KBM-7 (cell line): Measurements from ENCODE around the gene AFF3.

ENCODE experiments used
- DNase-seq: peaks from one replicate; pipeline ENCODE4 v3.0.0-alpha.2; 2015
- in situ Hi-C: fragments of 300-500 bp; cut with MboI; formaldehyde crosslinking; loops from 2 replicates; pipeline ENCODE4 v1.14.3; 2020; ENCODE audit warnings: low sequenced_read_pairs, low pct_unique_long_range_greater_than_20kb, mixed read lengths

AFF3 gene

DNA sequence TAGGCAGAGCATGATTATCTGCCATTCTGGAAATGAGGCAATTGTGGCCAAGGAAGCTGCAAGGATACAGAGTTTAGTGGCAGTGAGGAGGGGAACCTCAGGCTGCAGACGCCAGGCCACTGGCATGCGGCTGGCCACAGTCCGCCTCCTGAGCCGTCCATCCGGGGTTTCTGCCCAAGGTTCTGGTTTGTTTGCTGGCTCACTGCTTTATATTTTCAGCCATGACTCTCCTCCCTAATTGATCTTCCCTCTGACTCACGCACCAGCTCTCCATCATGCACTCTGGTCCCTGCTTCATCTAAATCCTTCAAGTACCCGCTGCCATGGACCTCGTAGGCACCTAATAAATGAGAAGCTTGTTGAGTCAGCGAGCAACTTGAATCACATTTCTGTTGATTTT is 544.8 kb downstream of the AFF3 start:
- in situ Hi-C loops, result no loop called here
- no peak for DNase-seq

DNA sequence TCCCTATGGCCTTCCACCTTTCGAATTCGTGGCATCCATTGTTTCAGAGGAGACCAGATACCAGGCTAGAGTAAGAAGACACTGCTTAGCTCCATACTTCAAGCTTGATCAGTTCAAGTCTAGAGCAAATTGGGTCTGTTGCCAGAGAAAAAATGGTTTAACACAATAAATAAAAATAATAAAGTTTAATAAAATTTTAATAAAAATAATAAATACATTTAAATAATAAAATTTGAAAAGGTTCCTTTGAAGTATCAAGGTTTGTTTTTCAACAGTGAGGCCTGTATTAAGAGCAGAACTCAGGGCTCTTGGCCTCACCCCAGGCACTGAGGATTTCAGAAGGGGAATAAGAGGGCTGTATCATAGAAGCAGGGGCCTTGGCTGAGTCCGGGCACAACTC is 547.0 kb downstream of the AFF3 start:
- no peak for DNase-seq
- in situ Hi-C loops, result no loop called here

DNA sequence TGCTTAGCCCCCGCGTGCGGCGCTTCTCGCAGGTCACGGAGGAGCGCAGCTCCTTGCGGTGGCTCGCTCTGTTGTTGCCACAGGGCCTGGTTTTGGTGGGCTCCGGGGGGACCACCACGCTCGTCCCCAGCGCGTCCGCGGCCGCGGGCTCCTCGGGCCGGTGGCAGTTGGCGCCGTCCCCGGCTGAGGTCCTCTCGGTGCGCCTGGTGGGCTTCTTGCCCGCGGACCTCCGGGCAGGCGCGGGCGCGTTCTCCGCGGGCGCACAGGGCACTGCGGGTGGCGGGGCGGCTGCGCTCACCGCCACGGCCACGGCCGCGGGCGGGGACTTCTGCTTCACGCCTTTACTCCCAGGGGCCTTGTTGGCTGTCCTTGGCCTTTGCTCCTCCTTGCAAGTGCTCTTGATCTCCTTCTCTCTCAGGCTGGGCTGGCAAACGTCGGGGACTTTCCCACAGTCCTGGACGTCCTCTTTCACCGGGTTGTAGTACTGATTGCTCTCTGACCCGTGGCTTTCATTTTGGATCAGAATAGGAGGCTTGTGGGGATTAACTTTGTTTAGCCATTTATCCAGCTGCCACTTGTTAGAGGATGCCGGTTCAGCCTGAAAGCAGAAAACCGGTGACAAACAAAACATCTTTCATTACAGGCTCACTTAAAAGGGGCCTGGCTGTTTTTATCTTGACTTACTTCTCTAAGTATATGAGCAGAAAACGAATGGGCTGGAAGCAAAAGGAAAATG is 548.5 kb downstream of the AFF3 start:
- in situ Hi-C loops, result no loop called here
- DNase-seq, result no peak

DNA sequence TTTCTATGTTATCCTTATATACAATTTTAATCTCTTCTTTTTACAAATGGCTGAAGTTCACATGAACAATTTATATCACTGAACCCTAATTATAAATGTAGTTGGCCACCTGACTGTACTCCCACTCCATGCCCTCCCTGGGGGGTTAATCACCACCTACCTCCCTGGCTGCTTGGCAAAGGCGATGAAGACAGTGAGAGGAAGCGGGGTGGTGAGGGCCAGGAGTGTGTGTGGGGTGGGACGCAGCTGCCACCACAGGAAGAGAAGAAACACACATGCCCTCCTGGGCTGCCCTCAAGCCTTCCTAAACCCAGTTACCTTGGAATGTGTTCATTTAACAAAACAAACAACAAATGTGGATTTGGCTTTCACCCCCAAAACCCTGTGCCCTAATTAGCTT is 565.6 kb downstream of the AFF3 start:
- in situ Hi-C loops, result no loop called here
- no peak for DNase-seq

DNA sequence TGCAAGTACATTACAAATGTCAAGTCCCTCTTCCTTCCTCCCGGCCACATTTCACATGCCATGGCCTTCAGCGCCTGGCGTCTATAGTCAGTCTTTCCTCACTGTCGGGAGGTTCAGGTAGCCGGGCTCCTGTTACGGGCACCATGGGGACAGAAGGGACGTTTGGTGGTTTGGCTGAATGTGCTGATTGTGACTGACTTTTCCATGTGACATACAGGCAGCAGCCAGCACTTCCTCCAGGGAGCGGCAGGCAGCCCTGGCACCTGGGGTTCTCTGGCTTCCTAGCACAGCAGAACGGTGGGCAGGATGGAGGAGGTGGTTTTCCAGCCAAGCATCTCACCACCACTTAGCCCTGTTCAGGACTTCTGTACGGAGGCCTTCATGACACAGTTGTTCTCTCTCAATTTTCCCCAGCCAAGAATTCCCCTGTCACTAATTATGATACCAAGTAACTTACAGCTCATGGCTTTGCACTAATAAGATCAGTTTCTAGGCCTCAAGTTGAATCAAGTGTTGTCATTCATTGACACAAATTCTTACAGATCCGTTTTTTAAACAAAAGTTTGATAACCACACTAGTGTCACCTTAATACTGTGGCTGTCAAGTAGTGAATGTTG is 568.6 kb downstream of the AFF3 start:
- in situ Hi-C loops, result no loop called here
- no peak for DNase-seq

DNA sequence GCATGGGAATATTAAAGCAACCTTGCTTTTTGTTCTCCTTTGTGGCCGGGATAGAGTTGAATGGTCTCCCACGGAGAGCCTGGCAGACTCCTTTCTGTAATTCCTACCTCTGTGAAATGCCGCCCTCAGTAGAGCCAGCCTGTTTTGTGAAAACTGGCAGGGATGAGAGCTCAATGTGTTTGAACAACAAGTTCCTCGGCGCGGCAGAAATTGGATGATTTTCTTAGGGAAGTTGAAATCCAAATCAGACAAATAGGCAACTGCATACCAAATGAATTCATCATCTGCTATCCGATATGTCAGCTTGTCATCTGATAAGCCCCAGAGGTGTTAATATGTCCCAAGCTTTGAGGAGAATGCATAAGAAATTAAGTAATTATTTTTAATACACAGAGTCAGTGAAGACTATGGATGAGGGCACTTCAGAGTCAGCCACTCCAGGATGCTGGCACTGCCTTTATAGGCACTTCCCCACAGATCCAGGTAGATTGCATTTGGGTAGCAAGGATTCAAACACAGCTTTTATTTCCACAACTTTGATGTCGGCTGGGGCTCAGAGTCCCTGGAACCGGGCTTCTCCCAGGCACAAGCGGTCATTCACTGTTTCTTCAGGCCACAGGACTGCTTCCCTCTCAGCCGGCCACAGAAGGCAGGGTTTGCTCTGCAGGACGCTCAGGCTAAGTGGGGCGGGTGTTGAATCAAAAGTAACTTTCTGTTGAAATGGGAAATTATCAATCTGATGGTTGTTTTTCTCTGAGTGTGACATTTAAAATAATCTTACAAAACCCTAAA is 569.8 kb downstream of the AFF3 start:
- DNase-seq, result no peak
- in situ Hi-C loops, result no loop called here

DNA sequence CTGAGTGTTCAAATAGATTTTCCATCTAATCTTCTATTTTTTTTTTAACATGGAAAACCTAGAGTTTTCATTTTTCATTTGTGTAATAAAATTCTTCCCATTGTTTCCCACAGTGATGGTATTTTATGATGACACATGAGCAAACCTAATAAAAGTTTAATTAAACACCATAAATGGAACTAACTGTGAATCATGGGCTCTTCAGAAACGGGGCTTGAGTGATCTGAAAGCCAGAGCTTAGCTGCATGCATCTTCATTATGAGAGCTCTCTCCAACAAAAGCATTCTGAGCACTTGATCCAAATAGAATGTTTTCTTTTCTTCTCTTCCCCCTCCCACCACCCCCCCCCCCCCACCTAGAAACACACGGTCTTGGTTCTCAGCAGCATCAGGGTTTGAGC is 570.4 kb downstream of the AFF3 start:
- in situ Hi-C loops, result no loop called here
- DNase-seq, result no peak

DNA sequence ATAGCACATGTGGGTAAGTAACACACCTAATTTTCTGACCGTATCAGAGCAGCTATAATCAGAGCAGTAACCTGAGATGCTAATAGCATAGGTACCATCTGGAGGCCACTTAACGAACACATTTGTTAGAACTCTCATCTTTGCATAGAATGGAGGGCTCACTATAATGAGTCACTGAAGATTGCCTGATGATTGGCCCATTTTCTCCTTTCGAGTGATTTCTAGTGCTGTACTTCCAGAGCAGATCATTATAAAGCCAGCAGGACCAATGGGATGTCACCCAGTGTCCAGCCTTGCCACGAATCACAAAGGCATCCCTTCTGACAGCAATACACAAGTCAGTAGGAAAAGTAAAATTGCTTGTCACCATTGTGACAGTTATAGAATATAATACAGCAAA is 570.9 kb downstream of the AFF3 start:
- in situ Hi-C loops, result no loop called here
- no peak for DNase-seq

DNA sequence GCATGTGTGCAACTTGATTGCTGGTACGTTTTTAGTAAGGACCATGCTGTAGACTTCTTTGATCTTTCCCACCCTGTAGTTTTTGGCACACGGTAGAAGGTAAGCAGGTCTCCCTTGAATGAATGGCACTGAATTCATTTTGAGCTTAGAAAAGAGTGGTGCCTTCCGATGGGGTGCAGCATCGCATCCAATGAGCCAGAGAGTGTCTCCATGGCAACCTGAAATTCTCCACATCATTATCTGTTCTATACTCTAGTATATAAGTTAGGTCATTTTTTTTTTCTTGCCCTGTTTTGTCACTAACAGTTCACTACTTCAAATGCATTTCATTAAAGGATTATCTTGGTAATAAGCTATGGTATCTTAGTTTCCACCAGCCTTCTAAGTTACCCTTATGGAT is 571.4 kb downstream of the AFF3 start:
- DNase-seq, result no peak
- in situ Hi-C loops, result no loop called here

DNA sequence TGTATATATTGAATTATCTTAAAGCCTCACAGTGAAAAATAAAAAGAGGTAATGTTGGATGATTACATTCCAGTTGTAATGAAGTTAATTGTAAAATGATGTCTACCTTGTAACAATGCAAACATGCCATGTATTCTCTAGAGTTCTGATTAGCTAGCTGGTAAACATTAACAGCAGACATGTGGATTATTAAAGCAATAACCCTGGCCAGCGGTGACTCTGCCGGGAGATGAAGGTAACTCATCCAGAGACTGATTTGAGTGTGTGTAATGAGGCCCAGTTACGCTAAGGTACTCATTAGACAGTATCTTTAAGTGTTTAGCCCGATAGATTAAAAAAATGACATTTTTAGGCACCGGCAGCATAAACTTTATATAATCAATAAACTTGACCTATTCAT is 573.0 kb downstream of the AFF3 start:
- in situ Hi-C loops, result no loop called here
- DNase-seq, result no peak

DNA sequence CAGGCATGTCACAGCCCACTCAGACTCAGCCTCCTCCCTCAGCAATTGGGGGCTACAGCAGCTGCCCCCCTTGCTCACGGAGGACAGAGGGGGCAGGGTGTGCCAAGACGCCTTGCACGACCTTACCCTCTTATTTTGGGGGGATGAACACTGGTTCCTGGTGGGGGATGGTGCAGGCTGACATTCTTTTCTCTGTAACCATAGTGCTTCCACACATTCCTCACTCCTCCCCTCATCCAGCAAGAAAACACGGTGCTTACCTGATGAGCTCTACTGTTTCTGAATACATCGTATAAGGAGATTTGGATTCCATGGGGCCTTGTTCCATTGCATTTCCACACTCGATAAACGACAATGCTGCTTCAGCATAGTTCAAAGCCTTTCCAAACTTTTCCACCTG is 577.2 kb downstream of the AFF3 start:
- in situ Hi-C loops, result no loop called here
- no peak for DNase-seq

DNA sequence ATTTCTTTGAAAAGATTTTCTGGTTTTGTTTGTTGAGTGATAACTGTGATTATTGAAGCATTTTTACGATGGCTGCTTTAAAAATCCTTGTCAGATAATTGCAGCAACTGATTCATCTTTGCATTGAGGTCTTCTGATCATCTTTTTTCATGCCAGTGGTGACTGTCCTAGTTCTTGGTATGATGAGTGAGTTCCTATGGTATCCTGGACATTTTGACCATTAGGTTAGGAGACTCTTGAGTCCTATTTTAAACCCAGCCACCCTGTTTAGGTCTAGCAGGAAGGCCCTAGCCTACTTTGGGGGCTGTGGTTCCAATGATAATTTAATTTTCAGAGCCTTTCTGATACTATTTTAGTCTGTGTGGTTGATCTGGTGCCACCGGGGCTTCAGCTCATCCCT is 579.9 kb downstream of the AFF3 start:
- in situ Hi-C loops, result no loop called here
- DNase-seq, result no peak

DNA sequence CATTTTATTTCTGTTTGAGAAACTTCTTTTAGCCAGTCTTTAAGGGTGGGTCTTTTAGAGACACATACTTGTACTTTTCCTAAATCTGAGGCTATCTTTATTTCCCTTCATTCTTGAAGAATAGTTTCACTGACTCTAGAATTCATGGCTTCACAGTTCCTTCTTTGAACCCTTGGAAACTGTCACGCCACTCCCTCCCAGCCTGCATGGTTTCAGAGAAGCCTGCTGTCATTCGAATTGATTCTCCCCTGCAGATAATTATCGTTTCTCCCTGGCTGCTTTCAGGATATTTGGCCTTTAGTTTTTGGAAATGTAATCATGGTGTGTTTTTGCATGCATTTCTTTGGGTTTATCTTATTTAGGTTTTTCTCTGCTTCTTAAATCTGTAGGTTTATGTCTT is 580.6 kb downstream of the AFF3 start:
- in situ Hi-C loops, result no loop called here
- DNase-seq, result no peak

DNA sequence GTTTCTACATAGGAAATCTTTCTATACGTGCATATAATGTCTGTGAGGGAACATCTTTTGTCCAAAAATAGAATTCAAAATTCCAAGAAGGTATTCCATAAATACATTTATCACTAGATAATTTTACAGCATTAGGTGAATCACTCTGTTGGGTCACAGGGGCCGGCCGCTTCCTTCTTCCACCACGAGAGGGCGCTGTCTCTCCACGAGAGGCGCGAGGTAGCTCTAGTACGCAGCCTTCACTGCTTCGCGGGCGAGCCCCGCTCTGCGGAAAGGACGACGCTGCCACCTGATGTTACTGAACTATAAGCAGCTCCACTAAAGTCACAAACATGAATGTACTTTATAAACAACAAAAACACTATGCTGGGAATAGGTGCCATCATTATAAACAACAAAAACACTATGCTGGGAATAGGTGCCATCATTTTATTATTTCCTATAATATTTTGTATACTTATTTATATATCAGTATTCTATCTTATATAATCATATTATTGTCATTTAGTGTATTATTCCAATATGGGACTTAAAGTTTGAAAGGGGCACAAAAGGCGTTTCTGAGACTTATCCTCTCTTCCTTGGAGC is 583.2 kb downstream of the AFF3 start:
- peak; percentile 68 for DNase-seq
- in situ Hi-C loops, result no loop called here

DNA sequence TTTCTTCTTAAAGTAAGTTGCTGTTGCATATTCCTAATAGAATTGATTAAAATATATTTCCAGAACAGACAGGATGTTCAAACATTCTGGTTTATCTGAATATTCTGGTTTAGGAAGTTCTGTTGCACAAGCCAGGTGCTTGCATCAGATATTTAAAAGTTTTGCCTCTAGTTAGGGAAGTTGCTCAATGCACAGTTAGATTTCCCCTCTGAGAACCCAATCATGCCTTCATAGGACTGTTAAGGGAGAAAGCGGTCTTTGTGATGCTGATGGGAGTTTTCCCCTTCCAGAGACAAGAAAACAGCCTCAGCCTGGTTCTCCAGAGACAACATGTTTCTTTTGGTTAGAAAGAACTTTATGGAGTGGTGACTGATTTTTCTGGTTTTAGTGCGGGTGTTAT is 587.0 kb downstream of the AFF3 start:
- in situ Hi-C loops, result no loop called here
- peak; percentile 8 for DNase-seq

DNA sequence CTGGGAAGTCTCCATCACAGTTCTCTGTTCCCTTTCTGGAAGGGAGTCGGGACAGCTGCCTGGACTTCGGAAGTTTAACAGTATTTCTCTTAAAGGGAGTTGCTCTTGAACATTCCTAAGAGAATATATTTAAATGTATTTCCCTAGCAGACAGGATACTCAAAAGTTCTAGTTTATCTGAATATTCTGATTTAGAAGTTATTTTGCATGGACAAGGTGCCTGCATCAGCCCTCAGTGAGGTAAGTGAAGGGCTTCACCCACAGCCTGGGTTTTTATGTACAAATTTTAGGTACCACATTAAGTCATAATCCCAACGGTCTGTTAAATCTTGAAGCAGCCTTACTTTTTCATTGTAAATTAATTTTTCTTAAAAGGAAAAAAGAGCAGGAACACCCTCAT is 587.5 kb downstream of the AFF3 start:
- in situ Hi-C loops, result no loop called here

DNA sequence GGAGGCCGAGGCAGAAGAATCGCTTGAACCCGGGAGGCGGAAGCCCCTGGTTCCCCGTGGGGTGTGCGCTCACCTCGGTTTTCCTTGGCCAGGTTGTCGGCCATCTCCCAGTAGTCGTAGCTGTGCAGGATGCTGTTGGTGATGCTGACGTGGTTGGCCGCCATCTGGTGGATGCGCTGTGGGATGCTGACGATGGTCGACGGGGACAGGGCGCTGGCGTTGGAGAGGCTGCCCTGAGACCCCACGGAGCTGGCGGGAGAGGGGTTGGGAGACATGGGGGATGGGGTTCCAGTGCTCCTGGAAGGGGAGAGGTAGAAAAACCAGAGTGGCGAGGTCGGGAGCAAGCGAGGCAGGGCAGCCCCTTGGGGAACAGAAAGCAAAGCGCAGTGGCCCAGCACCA is 588.2 kb downstream of the AFF3 start:
- in situ Hi-C loops, result no loop called here
- no peak for DNase-seq

More for the DNA sequence above, 587.5 kb downstream of the AFF3 start:
- DNase-seq, result no peak

DNA sequence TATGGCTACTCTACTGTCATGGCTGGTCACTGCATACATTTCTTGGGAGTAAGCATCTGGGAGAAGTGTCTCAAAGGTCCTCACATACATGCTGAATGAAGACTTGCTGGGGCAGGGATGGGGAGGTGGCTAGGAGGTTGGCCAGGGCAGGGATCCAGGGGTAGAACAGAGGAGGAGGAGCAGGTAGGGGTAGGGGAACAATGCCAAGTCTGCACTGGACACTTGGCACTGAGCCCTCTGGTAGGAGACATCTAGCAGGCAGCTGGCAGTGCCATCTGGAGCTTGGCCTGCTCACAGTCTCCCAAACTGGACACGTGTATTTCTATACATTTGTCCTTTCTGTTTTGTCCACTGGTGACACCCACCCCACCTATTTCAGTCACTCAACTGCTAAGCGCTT is 589.9 kb downstream of the AFF3 start:
- no peak for DNase-seq
- in situ Hi-C loops, result no loop called here

DNA sequence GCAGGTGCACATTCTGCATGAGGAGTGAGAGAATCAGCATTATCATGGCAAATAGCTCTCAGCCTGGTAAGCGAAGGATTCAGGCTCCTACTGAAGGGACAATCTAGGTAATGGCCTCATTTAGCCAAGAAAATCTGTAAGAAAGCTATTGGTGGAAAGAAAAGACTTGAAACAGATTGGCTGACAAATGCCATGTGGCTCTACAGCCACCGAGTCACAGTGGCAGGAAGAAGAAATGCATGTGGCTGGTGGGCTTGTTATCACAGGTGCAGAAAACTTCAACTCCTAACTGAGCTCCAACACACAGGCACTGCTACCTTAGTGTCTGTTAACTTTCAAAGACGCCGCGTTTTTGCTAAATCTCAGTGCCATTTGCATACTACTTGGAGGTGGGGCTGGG is 592.0 kb downstream of the AFF3 start:
- in situ Hi-C loops, result no loop called here
- DNase-seq, result no peak

DNA sequence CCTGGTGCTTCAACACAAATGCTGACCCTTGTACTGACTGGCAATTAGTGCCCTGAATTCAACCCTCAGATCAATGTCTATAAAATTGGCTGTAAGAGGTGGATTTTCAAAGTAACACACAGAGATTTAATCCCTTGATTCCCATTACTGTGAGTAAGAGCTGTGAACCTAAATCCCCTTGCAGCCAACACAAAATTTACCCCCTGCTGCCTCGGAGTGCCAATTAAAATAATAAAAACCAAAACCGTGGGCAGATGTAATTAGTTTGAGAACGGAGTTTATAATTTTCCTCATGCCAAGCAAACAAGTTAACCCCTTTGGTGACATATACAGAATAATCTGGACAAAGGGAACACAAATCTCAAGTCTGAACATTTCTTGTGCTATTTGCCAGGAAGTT is 596.8 kb downstream of the AFF3 start:
- in situ Hi-C loops, result no loop called here
- DNase-seq, result no peak
